Astrocyte of the cerebellum (primary cell): ENCODE results near the gene LCLAT1.

Experiments used
- DNase-seq: peaks from one replicate; pipeline ENCODE4 v3.0.0-alpha.2; 2011; ENCODE audit warnings: low read depth
- H3K4me3 ChIP-seq: 2 replicates; pipeline ENCODE4 v1.5.1; 2011; ENCODE audit warnings: mild to moderate bottlenecking, low read depth, low read length, moderate library complexity
- CTCF ChIP-seq: IDR thresholded peaks from 2 replicates; pipeline ENCODE4 v1.5.1; 2012; ENCODE audit warnings: low read length, low read depth, moderate library complexity, mild to moderate bottlenecking; ENCODE audit errors: missing control alignments
- in situ Hi-C: cut with HindIII; loops from 2 replicates; pipeline ENCODE4 v1.10.0; 2017; ENCODE audit warnings: low sequenced_read_pairs

The LCLAT1 gene

DNA sequence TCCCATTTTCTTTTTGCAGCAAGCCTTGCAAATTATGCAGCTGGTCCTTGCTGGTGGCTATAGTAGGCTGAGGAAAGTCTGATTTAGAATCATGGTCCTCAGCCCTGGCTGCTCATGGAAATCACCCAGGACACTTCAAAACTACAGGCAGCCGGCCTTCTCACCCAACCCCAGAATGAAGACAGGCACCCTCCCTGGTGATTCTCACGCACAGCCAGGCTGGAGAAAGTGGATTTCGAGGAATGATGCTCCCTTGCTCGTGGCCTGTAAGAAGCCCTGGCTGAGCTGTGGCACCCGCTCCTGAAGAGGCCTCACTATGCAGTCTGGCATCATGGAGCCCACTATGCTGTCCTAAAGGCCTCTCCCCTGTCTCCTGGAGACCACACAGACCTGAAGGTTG lies 202.8 kb downstream of the LCLAT1 start:
- H3K4me3 ChIP-seq: no peak overlapping the region
- no peak for TF ChIP-seq CTCF
- in situ Hi-C loops: no loop called here
- DNase-seq: no peak

DNA sequence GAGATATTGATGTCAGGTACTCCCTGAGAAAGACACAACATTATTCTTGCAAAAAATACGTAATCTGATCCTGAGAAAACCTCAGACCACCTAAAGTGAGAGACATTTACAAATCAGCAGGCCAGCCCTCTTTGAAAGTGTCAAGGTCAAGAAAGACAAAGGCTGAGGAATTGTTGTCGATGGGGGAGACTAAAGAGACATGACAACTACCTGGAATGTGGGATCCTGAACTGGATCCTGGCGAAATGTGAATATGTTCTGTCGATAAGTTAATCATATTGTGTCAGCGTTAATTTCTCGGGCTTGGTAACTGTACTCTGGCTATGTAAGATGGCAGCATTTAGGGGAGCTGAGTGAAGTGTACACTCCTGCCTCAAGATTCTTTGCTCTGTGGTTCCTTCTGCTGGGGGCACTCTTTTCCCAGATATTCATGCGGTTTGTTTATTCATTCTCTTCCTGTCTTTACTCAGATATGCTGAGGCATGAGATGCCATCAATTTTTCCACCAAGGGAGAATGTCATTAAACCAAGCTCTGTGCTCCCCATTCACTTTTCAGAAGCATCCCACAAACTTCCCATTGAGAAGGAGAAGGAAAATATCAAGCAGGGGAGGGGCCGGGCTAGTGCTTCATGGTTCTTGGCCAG lies 205.3 kb downstream of the LCLAT1 start:
- DNase-seq: no peak
- no peak overlapping the region for H3K4me3 ChIP-seq
- in situ Hi-C loops: no loop called here
- no peak for TF ChIP-seq CTCF

- TF ChIP-seq CTCF: no peak
- no peak overlapping the region for H3K4me3 ChIP-seq
- in situ Hi-C loops: no loop called here
- peak; percentile 51 for DNase-seq
Measured at GRCh38 chr2:30653847-30654246, 206.8 kb downstream of the LCLAT1 start.

- in situ Hi-C loops: no loop called here
- H3K4me3 ChIP-seq: no peak overlapping the region
- no peak for DNase-seq
- no peak for TF ChIP-seq CTCF
Measured at GRCh38 chr2:30654404-30654803, 207.4 kb downstream of the LCLAT1 start.

DNA sequence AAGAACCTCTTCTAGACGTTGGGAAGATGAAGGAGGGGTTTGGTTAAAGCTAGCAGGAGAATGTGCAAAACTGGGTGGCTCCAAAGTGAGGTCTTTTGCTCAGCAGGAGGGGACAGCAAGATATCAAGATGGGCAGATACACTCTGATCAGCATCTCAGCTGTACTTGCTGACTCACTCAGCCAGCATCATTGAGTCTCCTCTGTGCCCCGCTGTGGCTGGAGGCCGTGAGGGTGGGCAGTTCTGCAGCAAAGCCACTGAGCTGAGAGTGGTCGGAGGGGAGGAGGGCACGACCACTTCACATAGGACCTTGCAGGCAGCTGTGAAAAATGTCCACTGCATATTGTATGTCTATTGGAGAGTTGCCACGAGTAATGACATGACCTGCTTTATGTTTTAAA lies 208.2 kb downstream of the LCLAT1 start:
- no peak for DNase-seq
- no peak for TF ChIP-seq CTCF
- in situ Hi-C loops: no loop called here
- H3K4me3 ChIP-seq: no peak overlapping the region

DNA sequence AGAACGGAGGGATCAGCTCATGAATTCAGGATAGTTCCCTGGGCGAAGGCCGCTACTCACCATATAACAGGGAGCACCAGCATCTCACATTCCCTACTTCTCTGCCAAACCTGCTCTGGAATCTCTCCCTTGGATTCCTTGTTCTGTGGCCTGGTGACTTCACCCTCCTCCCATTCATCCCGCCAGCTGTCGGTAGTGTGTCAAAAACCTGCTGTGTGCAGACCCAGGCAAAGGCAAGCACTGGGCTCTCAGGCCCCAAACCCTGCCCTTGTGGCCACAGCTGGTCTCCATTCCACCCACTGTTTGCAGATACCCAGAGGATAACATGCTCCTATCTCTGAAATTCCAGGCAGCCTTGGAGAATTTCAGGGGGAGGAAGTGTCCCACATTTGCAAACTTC lies 208.6 kb downstream of the LCLAT1 start:
- in situ Hi-C loops: no loop called here
- no peak for TF ChIP-seq CTCF
- H3K4me3 ChIP-seq: no peak overlapping the region
- DNase-seq: peak; percentile 77
